Measurements from ENCODE around the gene CTNNA3.

Gene CTNNA3

GRCh38 chr10:66844176-66844942, 851.6 kb downstream of the CTNNA3 start:
- no peak for DNase-seq

DNA sequence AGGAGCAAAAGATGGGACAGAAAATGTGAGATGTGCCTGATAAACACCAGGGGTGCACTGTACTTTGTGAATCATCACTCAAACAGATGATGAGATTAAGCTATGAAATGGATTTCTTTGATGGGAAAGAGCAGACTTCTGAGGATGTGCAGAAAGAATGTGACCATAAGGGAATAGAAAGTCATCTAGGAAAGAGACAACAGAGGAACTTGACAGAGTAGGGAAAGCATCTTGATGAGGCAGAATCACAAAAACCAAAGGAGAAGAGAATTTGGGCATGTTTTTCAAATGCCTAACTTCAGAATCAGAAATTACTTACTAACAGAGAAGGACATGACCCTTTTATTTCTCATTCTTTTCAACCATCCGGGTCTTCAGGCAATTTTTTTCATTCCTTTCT, 852.6 kb downstream of the CTNNA3 start:
- no peak for DNase-seq

DNA sequence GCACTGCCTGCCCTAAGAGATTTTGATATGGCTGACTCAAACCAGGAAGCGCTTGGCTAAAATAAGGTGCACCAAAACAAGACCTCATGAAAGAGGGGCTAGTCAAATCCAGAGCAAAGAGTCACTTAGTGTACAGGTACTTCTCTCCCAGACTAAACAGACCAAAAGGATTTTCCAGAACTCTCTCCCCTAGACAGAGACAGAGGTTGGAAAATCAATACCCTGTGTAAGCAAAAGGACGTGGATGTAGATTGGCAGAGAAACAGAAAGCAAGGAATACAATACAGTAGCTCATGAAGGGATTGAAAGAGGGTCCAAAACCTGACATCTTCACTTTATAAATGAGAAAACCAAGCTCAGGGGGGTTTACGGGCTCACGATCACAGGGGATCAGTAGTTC, 853.1 kb downstream of the CTNNA3 start:
- DNase-seq, result no peak

DNA sequence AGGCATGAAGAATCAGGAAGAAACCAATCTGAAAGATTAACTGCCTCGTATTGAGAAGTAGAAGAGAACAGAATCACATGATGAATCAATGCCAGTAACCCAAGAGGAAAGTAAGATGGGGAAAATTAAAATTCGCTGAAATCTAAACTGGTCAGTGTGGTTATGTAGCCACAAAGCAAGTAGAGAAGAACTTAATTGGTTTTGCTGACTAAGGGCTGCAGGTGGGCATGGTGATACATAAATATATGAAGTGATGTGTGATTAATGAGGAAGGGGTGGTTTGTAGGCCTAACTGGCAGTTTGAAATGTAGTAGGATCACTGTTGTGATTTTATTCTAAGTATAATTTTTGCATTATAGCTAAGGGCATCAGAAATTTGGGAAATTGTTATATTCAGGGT, 853.6 kb downstream of the CTNNA3 start:
- DNase-seq, result no peak

DNA sequence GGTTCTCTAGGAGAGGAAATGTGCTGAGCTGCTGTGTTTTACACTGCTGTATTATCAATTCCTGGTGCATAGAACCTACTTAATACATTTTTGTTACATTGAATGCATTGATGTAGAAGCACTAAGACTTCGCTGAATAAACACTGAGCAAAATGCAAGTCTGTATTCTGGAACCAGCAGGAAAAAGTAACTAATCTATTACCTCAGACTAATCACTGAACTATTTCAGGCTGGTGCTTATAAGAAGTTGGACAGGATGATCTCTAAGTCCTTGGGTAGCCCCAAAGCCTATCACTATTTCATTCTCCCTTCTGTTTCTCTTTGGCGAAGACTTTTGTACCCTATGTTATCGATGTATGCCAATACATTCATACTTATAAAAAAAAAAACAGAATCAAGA, 857.3 kb downstream of the CTNNA3 start:
- no peak for DNase-seq

- DNase-seq, result no peak
These were observed 858.0 kb downstream of the CTNNA3 start for GRCh38 chr10:66837990-66838389.

- no peak for DNase-seq
These were observed 858.7 kb downstream of the CTNNA3 start for GRCh38 chr10:66837335-66837734.

DNA sequence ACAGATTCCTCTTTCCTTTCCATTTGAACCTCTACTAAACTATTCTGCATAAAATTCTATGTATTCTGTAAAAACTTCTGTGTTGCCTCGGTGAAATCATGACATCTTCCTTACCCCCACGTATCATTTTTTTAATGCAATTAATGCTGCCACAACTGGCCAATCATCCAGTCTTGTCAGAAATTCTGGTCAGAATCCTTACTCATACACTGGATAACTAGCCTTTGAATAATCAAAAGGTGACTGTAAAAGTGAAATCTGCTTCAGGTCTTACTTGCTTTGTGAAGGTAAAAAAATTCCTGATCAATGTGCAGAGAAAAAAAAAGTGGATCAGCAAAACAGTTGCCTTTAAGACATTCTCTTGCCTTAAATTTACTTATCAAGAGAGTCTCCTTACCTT, 859.2 kb downstream of the CTNNA3 start:
- DNase-seq, result no peak

- DNase-seq, result peak; percentile 32
These were observed 859.9 kb downstream of the CTNNA3 start for GRCh38 chr10:66836057-66836456.

GRCh38 chr10:66835400-66835799, 860.6 kb downstream of the CTNNA3 start:
- DNase-seq, result no peak

- DNase-seq, result no peak
These were observed 861.2 kb downstream of the CTNNA3 start for GRCh38 chr10:66834802-66835201.

- DNase-seq, result no peak
These were observed 862.1 kb downstream of the CTNNA3 start for GRCh38 chr10:66833861-66834260.

DNA sequence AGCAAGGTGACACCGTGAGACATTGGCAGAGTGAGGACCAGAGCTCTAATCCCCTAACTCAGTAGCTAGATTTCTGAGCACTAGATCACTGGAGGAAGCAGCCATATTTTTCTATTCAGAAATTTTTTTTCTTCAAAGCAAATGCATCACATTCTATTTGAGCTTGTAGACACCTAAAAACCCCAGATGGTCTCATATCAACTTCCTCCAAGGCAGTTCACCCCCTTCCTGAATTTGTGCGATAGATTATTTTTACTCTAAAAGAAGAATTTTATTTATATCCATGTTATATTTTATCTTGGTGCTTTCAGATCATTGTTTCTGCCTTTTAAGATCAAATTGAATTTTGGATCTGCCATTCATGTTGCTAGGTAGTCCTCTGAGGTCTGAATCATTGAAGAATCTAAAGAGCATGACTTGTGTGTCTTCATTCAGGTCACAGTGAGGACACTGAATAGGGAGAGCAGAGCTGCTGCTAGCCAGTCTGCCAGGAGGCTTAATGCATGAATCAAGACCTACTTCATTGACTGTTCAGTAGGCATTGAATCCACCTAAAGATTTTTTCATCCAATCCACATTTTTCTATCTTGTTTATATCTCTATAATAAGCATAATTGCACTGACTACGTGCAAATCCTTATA, 863.1 kb downstream of the CTNNA3 start:
- DNase-seq, result no peak

GRCh38 chr10:66828957-66829356, 867.0 kb downstream of the CTNNA3 start:
- no peak for DNase-seq

DNA sequence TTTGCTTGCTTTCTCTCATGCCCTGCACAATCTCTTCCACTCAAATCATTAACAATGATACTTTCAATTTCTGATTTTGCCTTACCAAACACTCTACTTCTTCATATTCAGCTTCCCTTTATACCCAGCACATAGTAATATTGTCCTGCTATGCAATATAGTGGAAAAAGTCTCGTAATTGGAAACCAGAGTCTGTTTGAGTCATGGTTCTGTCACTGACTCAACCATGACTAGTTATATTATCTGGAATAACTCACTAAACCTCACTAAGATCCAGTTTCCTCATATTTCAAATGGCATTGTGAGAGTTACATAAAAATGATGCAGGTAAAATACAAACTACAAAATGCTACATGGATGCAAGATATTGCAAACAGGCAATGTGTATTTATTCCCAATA, 868.6 kb downstream of the CTNNA3 start:
- DNase-seq, result no peak

- no peak for DNase-seq
These were observed 872.7 kb downstream of the CTNNA3 start for GRCh38 chr10:66823301-66823700.

- DNase-seq, result no peak
These were observed 873.2 kb downstream of the CTNNA3 start for GRCh38 chr10:66822801-66823200.

DNA sequence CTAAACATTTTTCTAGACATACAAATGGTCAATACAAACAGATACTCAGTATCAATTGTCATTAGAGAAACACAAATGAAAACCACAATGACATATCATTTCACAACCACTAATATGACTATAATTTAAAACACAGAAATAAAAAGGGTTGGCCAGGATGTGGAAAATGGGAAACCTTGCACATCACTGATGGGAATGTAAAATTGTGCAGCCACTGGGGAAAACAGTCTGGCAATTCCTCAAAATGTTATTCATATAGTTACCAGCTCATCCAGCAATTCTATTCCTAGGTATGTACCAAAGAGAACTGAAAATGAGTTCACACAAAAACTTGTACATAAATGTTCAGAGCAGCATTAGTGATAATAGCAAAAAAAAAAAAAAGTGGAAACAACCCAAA, 876.3 kb downstream of the CTNNA3 start:
- DNase-seq, result no peak

GRCh38 chr10:66813122-66813521, 882.9 kb downstream of the CTNNA3 start:
- no peak for DNase-seq

DNA sequence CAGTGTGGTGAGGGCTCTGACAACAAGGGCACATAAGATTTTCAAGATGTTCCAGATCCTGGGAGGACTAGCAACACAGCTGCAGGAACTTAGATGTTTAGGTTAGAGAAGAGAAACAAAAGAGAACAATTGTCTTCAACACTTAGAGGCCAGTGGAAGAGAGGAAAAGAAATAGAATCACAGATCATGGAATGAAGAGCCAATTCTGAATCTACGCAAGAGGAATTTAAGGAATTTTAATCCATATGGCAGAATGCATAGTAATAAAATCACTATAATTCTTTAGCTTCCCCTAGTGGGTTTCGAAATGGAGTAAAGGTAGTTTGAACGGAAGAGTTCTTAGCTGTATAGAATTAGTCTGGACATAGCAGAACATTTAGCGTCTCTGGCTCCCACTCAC, 884.8 kb downstream of the CTNNA3 start:
- DNase-seq, result no peak

GRCh38 chr10:66809402-66809801, 886.6 kb downstream of the CTNNA3 start:
- DNase-seq, result no peak

DNA sequence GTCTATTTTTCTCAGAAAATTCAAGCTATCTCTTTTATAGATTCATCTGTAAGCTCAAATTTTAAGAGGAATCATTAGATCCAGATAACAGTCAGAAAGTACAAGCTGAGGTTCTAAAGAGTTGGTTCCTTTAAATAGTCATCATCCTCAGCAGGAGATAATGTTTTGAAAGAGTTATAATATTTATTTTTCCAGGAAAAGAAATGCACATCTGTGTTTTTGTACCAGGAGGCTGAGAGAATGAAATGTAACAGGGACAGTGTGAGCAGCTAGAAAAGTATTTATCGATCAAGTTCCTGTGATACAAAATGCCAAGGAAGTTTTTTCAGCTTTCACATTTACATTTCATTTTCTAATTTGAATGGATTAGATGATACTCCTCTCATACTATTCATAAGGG, 890.4 kb downstream of the CTNNA3 start:
- no peak for DNase-seq

DNA sequence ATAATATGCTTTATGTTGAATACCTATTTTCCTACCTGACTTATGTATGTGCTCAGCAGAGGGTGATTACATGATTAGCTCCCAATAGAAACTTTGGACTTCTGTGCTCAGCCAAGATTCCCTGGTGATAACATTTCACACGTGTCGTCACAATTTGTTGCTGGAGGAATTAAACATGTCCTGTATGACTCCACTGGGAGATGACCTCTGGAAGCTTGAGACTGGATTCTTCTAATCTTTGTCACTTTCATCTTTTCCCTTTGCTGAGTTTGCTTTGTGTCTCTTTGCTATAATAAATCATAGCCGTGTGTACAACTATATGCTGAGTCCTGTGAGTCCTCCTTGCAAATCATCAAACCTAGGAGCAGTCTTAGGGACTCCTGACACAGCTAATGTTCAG, 891.0 kb downstream of the CTNNA3 start:
- no peak for DNase-seq

- DNase-seq, result no peak
These were observed 892.8 kb downstream of the CTNNA3 start for GRCh38 chr10:66803174-66803573.

DNA sequence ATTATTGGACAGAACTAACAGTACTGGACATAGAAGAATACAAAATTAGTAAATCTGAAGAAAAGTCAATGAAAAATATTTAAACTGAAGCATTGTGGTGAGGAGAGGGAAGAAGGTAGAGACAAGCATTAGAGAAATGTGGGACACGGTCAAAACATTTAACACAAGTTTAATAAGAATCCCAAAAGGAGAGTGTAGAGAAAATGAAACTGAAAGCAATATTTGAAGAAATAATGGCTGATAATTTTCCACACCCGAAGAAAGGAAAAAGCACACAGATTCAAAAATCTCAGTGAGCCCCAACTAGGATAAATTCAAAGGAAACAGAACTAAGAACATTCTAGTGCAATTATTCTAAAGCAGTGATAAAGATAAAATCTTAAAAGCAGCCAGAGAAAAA, 896.5 kb downstream of the CTNNA3 start:
- DNase-seq, result no peak

Measured in T1000 (cell line).